Heart left ventricle (tissue), 16 donors: Measurements from ENCODE around the gene NR3C1. TPM values are rescaled to one million over a fixed set of nuclear protein-coding genes. Genes with fewer than 3 reads are reported as not detected.

ENCODE experiments used
- ATAC-seq, 4 donors: fragments of 200-7000 bp; cut with Tn5 transposase; one replicate each; pipeline ENCODE4 v1.9.1; 2020 to 2022; ENCODE audit warnings: moderate library complexity in 4 of 4, mild to moderate bottlenecking in 3 of 4, moderate number of reproducible peaks in 1 of 4
- DNase-seq, 5 donors: peaks; one replicate each; pipeline ENCODE4 v3.0.0-alpha.2; 2020
- H3K27ac ChIP-seq, 12 donors: fragments of 200-600 bp; sonication (generic) in 4 of 12; one replicate each; pipeline versions ENCODE4 v1.5.0 to v1.8.0; 2016 to 2022; ENCODE audit warnings: mild to moderate bottlenecking in 2 of 12
- H3K27me3 ChIP-seq, 9 donors: fragments of 200-600 bp; sonication (generic) in 2 of 9; one replicate each; pipeline versions ENCODE4 v1.5.1 to v1.8.0; 2016 to 2022; ENCODE audit warnings: mild to moderate bottlenecking in 3 of 9
- H3K36me3 ChIP-seq, 9 donors: fragments of 200-600 bp; sonication (generic) in 2 of 9; one replicate each; pipeline versions ENCODE4 v1.5.0 to v1.8.0; 2018 to 2022; ENCODE audit warnings: mild to moderate bottlenecking in 2 of 9
- H3K4me1 ChIP-seq, 12 donors: fragments of 200-600 bp; sonication (generic) in 4 of 12; one replicate each; pipeline versions ENCODE4 v1.5.0 to v1.8.0; 2016 to 2022; ENCODE audit warnings: mild to moderate bottlenecking in 3 of 12
- H3K4me3 ChIP-seq, 12 donors: fragments of 200-600 bp; sonication (generic) in 4 of 12; one replicate each; pipeline versions ENCODE4 v1.5.0 to v1.8.0; 2017 to 2022; ENCODE audit warnings: mild to moderate bottlenecking in 9 of 12, moderate library complexity in 4 of 12
- H3K9me3 ChIP-seq, 12 donors: fragments of 200-600 bp; sonication (generic) in 4 of 12; one replicate each; pipeline versions ENCODE4 v1.5.0 to v1.8.0; 2016 to 2022; ENCODE audit warnings: mild to moderate bottlenecking in 1 of 12
- POLR2A ChIP-seq, 2 donors: fragments of 450-650 bp; IDR thresholded peaks; one replicate each; pipeline ENCODE4 v1.6.1; 2017; ENCODE audit warnings: antibody characterized with exemption in 2 of 2, mild to moderate bottlenecking in 2 of 2, moderate library complexity in 2 of 2
- WGBS, 4 donors: extraction: QIAGEN DNeasy Blood & Tissue Kit in 2 of 4; methylation state at CpG; one replicate each; pipeline versions ENCODE4 v1.1.5 to v1.1.7; 2013 to 2018; 5-methylcytosine and 5-hydroxymethylcytosine counted together
- intact Hi-C, 10 donors: fragments of 100-400 bp; cut with DNase I; formaldehyde crosslinking; loops; one replicate each; pipeline versions ENCODE4 v1.11.1 to v1.14.2; 2022
- polyA plus RNA-seq, 2 donors: library from polyadenylated mRNA; stranded (reverse); fragments of 200-250 nt; gene quantifications; one replicate each; pipeline ENCODE4 v1.2.3, GENCODE V29; 2013
- total RNA-seq, 9 donors: library from RNA; depleted of rRNA in 2 of 9; stranded (reverse); fragments of >200 nt in 2 of 9; fragmentation: NEBNext Ultra II Directional in 3 of 9; extraction: Animal tissue kit (Norgen Biotek cat#: 25700) in 3 of 9; gene quantifications; one replicate each; pipeline versions ENCODE4 v1.1.0 to v1.2.4, GENCODE V29; 2016 to 2023
- TF ChIP-seq, protein P1 (sequence below), 12 donors: fragments of 200-600 bp; sonication (generic) in 4 of 12; IDR thresholded peaks; one replicate each; pipeline versions ENCODE4 v1.5.0 to v1.8.0; 2018 to 2022; ENCODE audit warnings: antibody characterized with exemption in 12 of 12, mild to moderate bottlenecking in 5 of 12
- donor health status: ischemic (EF 13 %, LVEDD 7.1; RV severe dilation, severe dysfunction).
- donor health status: healthy with polysubstance abuse.
- donor health status: DM: no; HTN: yes; CAD: no.
- donor health status: DM: no; HTN: no; CAD: no.
- donor health status: ischemic (EF 25% LVEDD 6.9; RV normal size, moderate dysfunction).
- donor health status: ischemic (EF 25% LVEDD 5.7; RV mildly dilated, moderate dysfunction).
- donor health status: healthy.
- donor health status: DM: yes; HTN: yes; CAD: no.
- donor health status: ischemic (EF 35%, LVEDD 5.7; RV mildly dilated, moderate dysfunction).
- donor health status: nonischemic (EF 11% LVEDD 7.7; RV severe dilation, severe dysfunction).
- donor health status: DM: yes; HTN: yes; CAD: no.
- donor health status: PGD.
- donor health status: ischemic (EF 29% LVEDD 5.4; RV normal size, mild dysfunction).
- donor health status: nonischemic (EF 23%, LVEDD 6.1; RV moderate dilation, normal function).

NR3C1 gene
- total and polyA plus RNA-seq, 11 donors: 10.4 to 73.7 (median 45.3) TPM

DNA sequence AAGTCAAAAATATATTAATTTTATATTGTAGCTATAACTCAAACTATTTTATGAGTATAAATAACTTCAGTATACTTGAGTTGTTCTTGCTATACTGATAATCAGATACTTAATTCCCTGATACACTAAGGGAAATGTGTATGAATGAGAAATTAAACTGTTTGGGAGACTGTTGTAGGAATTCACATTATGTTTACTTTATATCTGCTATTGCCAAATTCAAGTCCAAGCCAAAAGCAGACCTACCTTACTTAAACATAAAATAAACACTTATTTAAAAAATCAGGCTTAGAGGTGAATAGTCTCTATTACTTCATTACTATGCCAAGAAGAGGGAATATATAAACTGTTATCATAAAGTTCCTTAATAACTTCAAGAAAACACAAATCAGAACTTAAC is 13.2 kb downstream of the NR3C1 start:
- intact Hi-C loops: loop anchor here in 4 of 10 donors (5.0 to 10.0 kb wide), 5 partner anchors 33 to 165 kb away; no protein-coding TSS in a partner anchor
- H3K27ac ChIP-seq: no peak overlapping the region
- no peak overlapping the region for H3K4me3 ChIP-seq
- peaks cover 5 to 89% (median 70%) of the 10 kb centered on the region in 12 donors for H3K4me1 ChIP-seq
- no peak for DNase-seq
- H3K9me3 ChIP-seq: peaks cover 0 to 10% (median 3%) of the 10 kb centered on the region in 12 donors
- no peak for ATAC-seq
- peaks cover 0 to 16% (median 0%) of the 10 kb centered on the region in 9 donors for H3K36me3 ChIP-seq
- no peaks in the 10 kb centered on the region for H3K27me3 ChIP-seq
- TF ChIP-seq, protein P1, sequence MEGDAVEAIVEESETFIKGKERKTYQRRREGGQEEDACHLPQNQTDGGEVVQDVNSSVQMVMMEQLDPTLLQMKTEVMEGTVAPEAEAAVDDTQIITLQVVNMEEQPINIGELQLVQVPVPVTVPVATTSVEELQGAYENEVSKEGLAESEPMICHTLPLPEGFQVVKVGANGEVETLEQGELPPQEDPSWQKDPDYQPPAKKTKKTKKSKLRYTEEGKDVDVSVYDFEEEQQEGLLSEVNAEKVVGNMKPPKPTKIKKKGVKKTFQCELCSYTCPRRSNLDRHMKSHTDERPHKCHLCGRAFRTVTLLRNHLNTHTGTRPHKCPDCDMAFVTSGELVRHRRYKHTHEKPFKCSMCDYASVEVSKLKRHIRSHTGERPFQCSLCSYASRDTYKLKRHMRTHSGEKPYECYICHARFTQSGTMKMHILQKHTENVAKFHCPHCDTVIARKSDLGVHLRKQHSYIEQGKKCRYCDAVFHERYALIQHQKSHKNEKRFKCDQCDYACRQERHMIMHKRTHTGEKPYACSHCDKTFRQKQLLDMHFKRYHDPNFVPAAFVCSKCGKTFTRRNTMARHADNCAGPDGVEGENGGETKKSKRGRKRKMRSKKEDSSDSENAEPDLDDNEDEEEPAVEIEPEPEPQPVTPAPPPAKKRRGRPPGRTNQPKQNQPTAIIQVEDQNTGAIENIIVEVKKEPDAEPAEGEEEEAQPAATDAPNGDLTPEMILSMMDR (IDR thresholded peaks at IDR 0.05): no peak
- TF ChIP-seq POLR2A (IDR thresholded peaks at IDR 0.05): no peak

DNA sequence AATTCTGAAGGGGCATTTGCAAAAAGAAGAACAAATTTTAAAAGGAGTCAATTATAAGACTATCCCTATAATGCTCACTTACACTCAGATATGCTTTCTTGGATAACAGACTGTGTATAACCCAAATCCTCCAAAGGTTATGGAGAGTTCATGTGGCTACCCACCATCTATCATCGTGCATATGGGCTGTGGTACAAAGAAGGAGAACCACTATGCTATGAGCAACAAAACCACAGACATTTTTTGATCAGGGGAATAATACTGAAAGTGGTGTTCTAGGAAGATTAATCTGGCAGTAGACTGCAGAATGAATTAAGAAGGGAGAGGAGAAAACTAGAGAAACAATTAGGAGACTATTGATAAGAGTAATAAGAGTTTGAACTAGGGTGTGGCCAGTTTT is 16.8 kb downstream of the NR3C1 start:
- peaks cover 0 to 31% (median 0%) of the 10 kb centered on the region in 9 donors for H3K36me3 ChIP-seq
- no peak for ATAC-seq
- no peak overlapping the region for H3K4me3 ChIP-seq
- no peaks in the 10 kb centered on the region for H3K27me3 ChIP-seq
- H3K4me1 ChIP-seq: peaks cover 0 to 57% (median 42%) of the 10 kb centered on the region in 12 donors
- no peak for DNase-seq
- intact Hi-C loops: loop anchor here in 1 of 10 donors (10.0 kb wide), 1 partner anchor 82 kb away; no protein-coding TSS in a partner anchor
- 64 to 93% (median 80%) methylated on average over 1 of the region's 1 CpG for WGBS, 4 donors
- peaks cover 0 to 28% (median 12%) of the 10 kb centered on the region in 12 donors for H3K9me3 ChIP-seq
- TF ChIP-seq POLR2A (IDR thresholded peaks at IDR 0.05): no peak
- TF ChIP-seq, protein P1 (IDR thresholded peaks at IDR 0.05): no peak
- H3K27ac ChIP-seq: no peak overlapping the region

DNA sequence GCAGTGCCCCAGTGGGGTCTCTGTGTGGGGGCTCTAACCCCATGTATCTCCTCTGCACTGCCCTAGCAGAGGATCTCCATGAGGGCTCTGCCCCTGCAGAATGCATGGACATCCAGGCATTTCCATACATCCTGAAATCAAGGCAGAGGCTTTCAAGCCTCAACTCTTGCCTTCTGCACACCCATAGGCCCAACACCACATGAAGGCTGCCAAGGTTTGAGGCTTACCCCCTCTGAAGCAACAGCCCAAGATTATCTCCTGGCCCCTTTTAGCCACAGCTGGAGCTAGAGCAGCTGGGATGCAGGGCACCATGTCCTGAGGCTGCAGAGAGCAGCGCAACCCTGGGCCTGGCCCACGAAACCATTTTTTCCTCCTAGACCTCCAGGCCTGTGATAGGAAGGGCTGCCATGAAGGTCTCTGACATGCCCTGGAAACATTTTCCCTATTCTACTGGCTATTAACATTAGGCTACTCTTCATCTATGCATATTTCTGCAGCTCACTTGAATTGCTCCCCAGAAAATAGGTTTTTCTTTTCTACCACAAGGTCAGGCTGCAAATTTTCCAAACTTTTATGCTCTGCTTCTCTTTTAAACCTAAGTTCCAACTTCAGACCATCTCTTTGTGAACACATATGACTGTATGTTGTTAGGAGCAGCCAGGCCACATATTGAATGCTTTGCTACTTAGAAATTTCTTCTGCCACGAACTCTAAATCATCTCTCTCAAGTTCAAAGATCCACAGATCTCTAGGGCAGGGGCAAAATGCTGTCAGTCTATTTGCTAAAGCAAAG is 18.4 kb downstream of the NR3C1 start:
- H3K27ac ChIP-seq: no peak overlapping the region
- intact Hi-C loops: loop anchor here in 1 of 10 donors (10.0 kb wide), 1 partner anchor 80 kb away; no protein-coding TSS in a partner anchor
- peaks cover 0 to 32% (median 12%) of the 10 kb centered on the region in 12 donors for H3K9me3 ChIP-seq
- 79 to 99% (median 92%) methylated on average over 3 of the region's 3 CpGs for WGBS, 4 donors
- TF ChIP-seq, protein P1 (IDR thresholded peaks at IDR 0.05): no peak
- TF ChIP-seq POLR2A (IDR thresholded peaks at IDR 0.05): no peak
- peaks cover 0 to 31% (median 0%) of the 10 kb centered on the region in 9 donors for H3K36me3 ChIP-seq
- ATAC-seq (no peak), DNase-seq (no peak)
- H3K4me3 ChIP-seq: no peak overlapping the region
- H3K27me3 ChIP-seq: no peaks in the 10 kb centered on the region
- peaks cover 0 to 49% (median 30%) of the 10 kb centered on the region in 12 donors for H3K4me1 ChIP-seq

DNA sequence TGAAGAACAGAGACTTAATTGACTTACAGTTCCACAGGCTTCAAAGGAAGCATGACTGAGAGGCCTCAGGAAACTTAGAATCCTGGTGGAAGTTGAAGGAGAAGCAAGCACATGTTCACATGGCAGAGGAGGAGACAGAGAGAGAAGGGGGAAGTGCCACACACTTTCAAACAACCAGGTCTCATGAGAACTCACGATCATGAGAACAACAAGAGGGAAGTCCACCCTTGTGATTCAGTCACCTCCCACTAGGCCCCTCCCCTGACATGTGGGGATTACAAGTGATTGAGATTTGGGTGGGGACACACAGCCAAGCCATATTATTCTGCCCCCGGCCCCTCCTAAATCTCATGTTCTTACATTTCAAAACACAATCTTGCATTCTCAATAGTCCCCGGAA is 19.5 kb downstream of the NR3C1 start:
- Histone ChIP-seq H3K36me3 (peaks cover 0 to 30% (median 0%) of the 10 kb centered on the region in 9 donors), H3K9me3 (peaks cover 0 to 32% (median 12%) of the 10 kb centered on the region in 12 donors), H3K27ac (no peak overlapping the region), H3K27me3 (no peaks in the 10 kb centered on the region), H3K4me1 (peaks cover 0 to 46% (median 29%) of the 10 kb centered on the region in 12 donors), H3K4me3 (no peak overlapping the region)
- TF ChIP-seq, protein P1 (IDR thresholded peaks at IDR 0.05): no peak
- no peak for TF ChIP-seq POLR2A (IDR thresholded peaks at IDR 0.05)
- WGBS, 4 donors: 79 to 87% (median 82%) methylated on average over 3 of the region's 3 CpGs
- intact Hi-C loops: loop anchor here in 1 of 10 donors (10.0 kb wide), 1 partner anchor 79 kb away; no protein-coding TSS in a partner anchor
- DNase-seq (no peak), ATAC-seq (no peak)
